DMS114 treated with DMSO at 0.1 percent for 48 hours (cell line): Measurements from ENCODE around the gene ING5.
"Not testable (repeated sequence)": the region's sequence is repeated elsewhere in the genome, so short reads cannot be mapped to it uniquely, and the experiment has no call there.

Source experiments
- DNase-seq: peaks from one replicate; lab custom pipeline; 2025; ENCODE audit not compliant: unreplicated experiment; lab: John Stamatoyannopoulos, UW

Gene ING5

DNA sequence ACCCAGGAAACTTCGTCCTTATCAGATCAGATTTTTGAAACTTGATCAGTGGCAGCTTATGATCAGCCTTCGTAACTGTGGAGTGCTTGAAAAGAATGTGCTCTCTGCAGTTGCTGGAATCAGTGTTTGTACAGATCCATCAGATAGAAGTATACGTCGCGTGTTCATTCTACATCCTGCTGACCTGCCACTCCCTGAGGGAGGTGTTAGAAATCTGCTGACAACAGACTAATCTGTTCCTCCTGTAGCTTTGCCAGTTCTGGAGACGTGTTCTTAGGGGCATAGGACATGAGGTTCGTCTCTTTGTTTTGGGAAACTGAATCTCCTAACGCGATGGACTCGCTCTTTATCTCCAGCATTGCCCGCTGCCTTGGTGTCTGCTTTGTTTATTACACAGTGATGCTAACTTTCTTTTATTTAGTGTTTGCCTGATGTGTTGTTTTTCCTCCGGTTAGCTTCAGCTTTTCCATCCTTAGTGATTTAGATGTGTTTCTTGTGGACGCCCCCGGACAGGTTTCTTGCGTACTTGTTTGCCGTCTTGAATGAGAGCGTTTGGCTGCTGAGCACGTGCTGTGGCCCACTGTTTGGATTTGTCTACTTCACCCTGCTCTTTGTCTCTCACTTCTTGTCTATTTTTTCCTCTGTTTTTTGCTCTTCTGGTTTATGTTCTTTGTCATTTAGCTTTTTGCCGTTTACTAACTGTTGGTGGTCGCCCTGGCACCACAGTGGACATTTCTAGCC, 57.4 kb downstream of the ING5 start:
- DNase-seq: no peak

DNA sequence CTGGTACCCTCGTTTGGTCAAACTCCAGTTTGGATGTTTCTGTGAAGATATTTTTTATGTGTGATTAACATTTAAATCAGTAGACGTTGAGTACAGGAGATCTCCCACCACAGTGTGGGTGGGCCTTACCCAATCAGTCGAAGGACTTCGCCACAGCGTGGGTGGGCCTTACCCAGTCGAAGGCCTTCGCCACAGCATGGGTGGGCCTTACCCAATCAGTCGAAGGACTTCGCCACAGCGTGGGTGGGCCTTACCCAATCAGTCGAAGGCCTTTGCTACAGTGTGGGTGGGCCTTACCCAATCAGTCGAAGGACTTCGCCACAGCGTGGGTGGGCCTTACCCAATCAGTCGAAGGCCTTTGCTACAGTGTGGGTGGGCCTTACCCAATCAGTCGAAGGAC, 58.1 kb downstream of the ING5 start:
- DNase-seq: not testable (repeated sequence)

- no peak for DNase-seq
These were observed 58.5 kb downstream of the ING5 start for GRCh38 chr2:241760301-241760771.

GRCh38 chr2:241762321-241762932, 60.6 kb downstream of the ING5 start:
- no peak for DNase-seq

DNA sequence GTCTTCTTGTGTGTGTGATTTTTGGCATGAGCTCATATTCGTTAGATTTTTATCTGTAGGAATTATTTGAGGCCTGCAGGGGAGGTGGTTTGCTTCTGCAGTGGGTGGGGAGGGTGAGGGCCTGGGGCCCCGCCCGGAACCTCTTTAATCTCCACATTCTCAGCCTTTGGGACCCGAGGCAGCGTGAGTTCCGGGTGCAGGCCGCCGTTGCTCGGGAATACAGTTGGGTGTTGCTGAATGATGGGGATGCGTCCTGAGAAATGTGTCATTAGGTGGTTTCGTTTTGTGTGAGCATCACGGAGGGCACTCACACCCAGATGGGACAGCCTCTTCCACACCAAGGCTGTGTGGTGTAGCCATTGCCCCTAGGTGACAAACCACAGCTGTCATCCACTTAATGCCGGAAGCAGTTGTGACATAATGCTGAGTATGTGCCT, 61.1 kb downstream of the ING5 start:
- DNase-seq: no peak

DNA sequence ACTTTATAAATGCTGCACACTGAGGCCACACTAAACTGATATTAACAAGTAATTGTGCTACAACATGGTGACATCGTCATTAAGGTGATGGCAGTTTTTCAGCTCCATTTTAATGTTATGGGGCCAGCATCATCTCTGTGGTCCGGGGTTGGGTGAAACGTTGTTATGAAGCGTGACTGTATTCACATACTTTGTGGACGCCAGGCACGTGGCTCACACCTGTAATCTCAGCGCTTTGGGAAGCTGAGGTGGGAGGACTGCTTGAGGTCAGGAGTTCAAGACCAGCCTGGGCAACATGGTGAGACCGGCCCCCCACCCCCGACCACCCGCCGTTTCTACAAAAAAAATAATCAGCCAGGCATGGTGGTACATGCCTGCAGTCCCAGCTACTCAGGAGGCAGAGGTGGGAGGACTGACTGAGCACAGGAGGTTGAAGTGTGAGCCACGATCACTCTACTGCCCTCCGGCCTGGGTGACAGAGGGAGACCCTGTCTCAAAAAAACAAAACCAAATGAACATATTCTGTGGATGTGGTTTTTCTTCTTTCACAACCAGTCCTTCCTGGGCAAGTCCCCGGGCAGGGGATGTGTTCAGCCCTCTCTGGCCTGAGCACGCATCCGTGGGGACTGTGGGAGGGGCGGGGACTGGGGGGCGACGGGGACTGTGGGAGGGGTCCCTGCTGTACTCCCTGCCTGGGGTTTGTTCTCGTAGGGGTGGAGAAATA, 61.9 kb downstream of the ING5 start:
- DNase-seq: no peak

GRCh38 chr2:241764275-241765241, 62.7 kb downstream of the ING5 start:
- DNase-seq: no peak

DNA sequence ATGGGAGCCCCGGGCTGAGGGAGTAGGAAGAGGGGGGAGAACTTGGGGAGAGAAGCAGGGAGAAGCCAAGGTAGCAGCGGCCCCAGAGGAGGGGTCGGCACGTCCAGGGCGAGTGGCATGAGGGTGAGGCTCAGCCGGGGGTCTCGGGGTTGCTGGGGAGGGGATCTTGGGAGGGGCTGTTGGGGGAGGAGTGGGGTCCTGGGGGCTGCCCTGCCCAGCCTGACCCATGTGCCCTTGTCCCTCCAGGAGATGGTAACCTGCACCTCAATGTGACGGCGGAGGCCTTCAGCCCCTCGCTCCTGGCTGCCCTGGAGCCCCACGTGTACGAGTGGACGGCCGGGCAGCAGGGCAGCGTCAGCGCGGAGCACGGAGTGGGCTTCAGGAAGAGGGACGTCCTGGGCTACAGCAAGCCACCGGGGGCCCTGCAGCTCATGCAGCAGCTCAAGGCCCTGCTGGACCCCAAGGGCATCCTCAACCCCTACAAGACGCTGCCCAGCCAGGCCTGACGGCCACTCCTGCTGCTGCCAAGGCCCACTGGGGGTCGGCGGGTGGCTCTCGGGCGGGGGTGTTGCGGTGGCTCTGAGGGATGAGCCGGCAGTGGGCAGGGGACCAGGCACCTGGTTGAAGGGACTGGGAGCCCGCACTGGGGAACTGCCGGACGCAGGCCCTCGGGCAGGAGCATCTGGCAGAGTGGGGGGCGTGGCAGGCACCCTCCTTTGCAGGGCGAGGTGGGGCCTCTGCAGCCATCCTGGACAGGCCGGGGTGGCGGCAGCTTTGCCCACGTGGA, 65.8 kb downstream of the ING5 start:
- no peak for DNase-seq

GRCh38 chr2:241768251-241768711, 66.4 kb downstream of the ING5 start:
- DNase-seq: no peak

- DNase-seq: no peak
These were observed 67.0 kb downstream of the ING5 start for GRCh38 chr2:241768850-241769249.

DNA sequence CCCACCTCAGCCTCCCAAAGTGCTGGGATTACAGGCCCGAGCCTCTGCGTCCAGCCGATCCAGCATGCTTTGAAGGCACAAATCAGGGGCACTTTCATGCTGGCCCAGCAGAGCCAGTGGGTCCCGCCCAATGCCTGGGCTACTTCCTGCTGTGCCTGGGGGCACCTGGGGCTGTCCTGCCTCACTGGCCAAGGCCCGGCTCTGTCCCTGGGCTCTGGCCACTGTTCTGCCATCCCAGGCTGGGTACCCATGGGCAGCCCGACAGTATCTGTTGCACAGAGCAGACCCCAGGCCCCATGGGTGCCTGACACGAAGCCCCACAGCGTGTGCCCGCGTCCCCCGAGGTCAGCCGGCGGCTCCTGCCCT, 68.0 kb downstream of the ING5 start:
- DNase-seq: no peak

DNA sequence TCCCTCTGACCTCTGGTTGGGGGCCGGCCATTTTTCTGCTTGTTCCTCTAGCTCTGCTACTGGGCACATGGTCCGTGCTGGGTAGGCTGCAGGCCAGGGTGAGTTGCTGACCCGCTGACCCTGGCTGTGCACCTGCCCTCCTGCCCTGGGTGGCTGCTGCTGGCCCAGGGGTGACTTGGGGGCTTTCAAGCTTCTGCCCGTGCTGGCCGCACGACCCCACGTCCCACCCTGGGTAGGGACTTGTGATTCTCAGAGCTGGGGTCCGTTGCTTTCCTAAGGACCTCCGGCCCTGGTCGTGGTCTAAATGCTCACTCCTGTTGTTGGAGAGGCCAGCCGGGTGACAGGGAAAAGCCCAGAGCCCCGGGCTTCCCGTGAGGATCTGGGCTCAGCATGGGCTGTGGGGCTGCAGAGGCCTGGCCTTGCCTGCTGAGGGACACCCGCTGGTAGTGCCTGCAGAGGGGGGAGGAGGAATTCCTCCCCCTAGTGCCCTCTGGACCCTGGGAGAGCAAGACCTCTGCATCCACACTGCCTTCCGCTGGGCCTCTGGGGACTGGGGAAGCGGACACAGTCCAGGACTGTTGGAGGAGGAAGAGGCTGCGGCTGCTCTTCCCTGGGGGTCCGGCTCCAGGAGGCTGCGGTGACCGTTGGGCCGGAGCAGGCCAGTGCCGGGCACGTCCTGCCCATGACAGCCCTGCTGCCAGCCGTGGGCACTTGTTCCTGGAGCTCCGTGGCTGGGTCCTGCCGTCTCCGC, 68.5 kb downstream of the ING5 start:
- DNase-seq: no peak

DNA sequence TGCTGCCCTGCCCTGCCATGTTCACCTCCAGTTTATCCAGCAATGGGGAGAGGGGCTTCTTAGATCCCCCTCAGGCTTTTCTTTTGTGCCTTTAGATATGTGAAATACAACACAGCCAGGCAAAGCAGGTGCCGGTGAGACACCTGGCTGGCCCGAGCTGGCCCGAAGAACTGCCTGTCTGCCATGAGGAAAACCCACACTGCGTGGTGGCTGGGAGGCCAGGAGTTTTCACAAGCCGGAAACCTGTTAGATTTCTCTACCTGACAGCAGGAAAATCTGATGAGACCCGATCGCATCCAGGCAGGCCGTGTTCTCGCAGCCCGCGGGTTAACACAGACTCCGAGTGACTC, 69.1 kb downstream of the ING5 start:
- no peak for DNase-seq

- DNase-seq: no peak
These were observed 69.6 kb downstream of the ING5 start for GRCh38 chr2:241771286-241772062.

- no peak for DNase-seq
These were observed 70.2 kb downstream of the ING5 start for GRCh38 chr2:241772063-241772499.

GRCh38 chr2:241773511-241774418, 71.9 kb downstream of the ING5 start:
- DNase-seq: no peak

GRCh38 chr2:241774419-241775222, 72.8 kb downstream of the ING5 start:
- DNase-seq: no peak
